Stimulated activated CD8-positive, alpha-beta memory T cell treated with anti-CD3 and anti-CD28 coated beads, Interleukin-15, amount 100 ng/mL, for 1 hour (primary cell): Measurements from ENCODE around the gene GNA14.
"Not testable (repeated sequence)": the region's sequence is repeated elsewhere in the genome, so short reads cannot be mapped to it uniquely, and the experiment has no call there.

ENCODE experiments used
- DNase-seq: peaks from one replicate; pipeline ENCODE4 v3.0.0-alpha.2; 2020; ENCODE audit warnings: low read depth

The GNA14 gene

DNA sequence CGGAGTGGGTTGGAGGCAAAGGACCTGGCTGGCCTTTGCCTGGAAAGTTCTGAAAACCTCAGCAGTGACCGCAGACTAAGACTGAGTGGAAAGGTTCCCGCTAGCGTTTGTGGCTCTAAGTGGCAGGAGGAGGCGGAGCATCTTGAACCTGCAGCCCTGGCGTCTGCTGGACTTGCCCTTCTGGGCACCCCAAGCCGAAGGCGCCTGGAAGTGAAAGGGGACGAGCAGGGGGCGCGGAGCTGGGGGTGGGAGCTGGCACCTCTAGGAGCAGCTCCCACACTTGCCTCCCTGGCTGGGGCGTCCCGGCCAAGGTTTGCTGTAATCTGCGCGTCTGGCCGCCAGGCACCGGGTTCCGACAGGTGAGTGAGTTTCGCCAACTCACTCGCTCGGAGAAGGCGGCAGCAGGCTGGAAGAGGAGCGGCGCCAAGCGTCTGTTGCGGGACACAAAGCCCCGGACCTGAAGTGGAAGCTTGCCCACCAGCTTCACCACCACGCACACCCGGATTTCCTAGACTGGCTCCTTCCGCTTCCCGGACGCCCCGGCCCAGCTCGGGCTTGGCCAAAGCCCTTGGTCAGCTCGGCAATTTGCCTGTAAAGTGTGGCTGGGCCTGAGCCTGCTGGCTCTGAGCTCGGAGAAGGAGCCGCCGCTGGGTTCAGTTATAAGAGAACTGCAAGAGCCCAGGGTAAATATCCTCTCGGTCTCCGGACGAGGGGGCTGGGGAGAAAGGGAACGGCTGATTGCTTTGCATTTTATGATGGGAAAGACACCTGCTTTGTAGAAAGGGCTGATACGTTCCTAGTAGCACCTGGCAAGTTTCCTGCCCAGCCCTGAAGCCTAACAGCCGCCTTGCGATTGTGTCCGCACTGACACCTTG is at the start of gene GNA14:
TSS of gene GNA14 (minus strand) at position 89 of the 875 bp plus-strand sequence. CDS start 529 bp downstream, outside the sequence.
- no peak for DNase-seq

DNA sequence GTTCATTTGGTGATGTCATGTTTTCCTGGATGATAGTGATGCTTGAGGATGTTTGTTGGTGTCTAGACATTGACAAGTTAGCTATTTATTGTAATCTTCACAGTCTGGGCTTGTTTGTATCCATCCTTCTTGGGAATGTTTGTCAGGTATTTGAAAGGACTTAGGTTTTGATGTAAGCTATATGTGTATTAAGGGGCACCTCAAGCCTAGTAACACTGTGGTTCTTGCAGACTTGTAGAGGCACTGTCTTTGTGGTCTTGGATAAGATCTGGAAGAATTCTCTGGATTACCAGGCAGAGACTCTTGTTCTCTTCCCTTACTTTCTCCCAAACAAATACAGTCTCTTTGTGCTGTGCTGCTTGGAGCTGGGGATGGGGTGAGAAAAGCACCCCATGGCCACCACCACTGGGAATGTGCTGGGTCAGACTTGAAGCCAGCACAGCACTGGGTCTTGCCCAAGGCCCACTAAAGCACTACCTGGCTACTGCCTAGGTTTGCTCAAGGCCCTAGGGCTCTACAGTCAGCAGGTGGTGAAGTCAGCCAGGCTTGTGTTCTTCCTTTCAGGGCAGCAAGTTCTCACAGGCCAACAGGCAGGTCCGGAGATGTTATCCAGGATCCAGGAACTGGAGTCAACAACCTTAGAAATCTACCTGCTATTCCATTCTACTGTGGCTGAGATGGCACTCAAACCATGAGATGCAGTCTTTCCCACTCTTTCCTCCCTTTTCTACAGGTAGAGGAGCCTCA is 49.3 kb upstream of the GNA14 start:
- no peak for DNase-seq

DNA sequence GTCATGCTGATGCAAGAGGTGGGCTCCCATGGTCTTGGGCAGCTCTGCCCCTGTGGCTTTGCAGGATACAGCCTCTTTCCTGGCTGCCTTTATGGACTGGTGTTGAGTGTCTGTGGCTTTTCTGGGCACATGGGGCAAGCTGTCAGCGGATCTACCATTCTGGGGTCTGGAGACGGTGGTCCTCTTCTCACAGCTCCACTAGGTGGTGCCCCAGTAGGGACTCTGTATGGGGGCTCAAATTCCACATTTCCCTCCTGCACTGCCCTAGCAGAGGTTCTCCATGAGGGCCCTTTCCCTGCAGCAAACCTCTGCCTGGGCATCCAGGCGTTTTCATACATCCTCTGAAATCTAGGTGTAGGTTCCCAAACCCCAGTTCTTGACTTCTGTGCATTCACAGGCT is 42.6 kb upstream of the GNA14 start:
- DNase-seq: not testable (repeated sequence)

DNA sequence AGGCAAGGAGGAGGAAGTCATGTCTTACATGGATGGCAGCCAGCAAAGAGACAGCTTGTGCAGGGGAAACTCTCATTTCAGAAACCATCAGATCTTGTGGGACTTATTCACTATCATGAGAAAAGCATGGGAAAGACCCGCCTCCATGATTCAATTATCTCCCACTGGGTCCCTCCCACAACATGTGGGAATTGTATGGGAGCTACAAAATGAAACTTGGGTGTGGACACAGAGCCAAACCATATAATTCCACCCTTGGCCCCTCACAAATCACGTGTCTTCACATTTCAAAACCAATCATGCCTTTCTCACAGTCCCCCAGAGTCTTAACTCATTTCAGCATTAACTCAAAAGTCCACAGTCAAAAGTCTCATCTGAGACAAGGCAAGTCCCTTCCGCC is 42.0 kb upstream of the GNA14 start:
- DNase-seq: not testable (repeated sequence)

GRCh38 chr9:77687737-77688136 is 39.6 kb upstream of the GNA14 start:
- DNase-seq: not testable (repeated sequence)

GRCh38 chr9:77680581-77680980 is 32.5 kb upstream of the GNA14 start:
- no peak for DNase-seq

- no peak for DNase-seq
Observed at GRCh38 chr9:77679661-77680368, 31.7 kb upstream of the GNA14 start.

GRCh38 chr9:77679088-77679487 is 31.0 kb upstream of the GNA14 start:
- no peak for DNase-seq

DNA sequence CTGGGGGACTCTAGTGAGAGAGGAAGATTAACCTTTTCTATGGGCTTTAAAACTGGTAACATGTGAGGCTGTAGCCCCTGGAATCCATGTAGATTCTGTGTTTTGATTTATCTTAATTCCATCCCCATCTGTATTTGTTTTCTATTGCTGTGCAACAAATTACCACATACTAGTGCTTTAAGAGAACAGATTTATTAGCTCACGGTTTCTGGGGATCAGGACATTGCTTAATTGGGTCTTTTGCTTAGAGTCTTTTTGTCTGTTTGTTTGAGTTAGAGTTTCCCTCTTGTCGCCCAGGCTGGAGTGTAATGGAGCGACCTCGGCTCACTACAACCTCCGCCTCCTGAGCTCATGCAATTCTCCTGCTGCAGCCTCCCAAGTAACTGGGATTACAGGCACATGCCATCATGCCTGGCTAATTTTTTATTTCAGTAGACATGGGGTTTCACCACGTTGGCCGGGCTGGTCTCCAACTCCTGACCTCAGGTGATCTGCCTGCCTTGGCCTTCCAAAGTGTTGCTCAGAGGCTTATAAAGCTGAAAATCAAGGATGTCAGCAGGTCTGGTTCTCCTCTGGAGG is 29.9 kb upstream of the GNA14 start:
- DNase-seq: no peak

DNA sequence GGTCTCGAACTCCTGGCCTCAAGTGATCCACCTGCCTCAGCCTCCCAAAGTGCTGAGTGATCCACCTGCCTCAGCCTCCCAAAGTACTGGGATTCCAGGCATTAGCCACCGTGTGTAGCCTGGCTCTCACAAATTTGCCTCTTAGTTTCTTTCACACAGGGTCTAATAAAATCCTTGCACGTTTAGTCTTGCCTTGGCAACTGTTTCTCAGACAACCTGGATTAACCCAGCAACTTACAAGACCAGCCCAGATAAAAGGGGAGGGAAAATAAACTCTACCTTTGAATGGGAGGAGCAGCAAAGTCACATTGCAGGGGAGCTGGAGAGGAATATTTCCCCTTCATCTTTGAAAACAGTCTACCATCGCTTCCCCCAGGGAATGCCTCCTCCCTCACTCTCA is 29.3 kb upstream of the GNA14 start:
- no peak for DNase-seq

DNA sequence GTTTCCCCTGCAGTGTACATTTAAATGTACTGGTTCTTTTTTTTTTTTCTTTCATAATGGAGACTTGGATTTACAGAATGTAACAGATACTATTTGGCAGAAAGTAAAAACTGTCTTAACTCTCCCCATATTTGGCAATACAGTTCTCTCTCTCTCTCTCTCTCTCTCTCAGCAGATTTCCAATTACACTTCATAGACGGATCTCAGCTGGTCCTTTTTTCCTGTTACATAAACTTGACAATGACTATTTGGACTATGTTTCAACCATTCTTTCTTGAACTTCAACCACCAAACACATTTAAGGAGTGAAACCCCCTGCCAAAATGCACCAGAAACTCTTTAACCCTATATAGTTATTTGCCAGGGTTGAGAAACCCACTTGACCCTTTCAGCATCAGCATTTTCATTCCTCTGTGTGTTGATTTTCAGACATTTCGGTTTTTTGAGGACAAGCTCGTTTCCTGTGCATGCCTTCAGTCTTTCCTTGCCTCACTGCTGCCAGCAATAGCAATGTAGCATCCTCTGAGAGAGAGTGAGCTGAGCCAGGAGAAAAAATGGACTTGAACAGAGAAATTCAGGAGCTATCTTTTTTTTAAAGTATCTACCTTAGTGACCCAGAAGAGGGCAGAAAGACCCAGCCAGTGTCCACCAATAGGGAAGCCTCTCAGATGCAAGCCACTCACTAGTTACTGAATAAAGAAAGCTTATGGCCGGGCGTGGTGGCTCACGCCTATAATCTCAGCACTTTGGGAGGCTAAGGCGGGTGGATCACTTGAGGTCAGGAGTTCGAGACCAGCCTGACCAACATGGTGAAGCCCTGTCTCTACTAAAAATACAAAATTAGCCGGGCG is 26.0 kb upstream of the GNA14 start:
- DNase-seq: no peak

DNA sequence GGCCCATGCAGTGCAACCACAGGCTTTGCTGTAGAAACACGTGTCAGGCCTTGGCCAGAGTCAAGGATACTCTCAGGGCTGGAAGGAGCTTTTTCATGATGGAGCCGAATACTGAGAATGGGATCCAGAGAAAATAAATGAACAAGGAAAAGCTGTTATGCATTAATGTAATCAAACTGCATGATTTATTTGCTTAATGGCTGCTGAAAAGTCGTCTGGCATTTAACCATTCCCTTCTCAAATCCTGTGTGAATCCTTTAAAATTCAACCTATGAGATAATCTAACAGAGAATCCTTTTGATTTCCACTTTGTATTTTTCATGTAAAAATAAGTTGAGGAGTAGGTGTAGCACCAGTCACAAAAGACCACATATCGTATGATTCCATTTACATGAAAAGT is 24.1 kb upstream of the GNA14 start:
- no peak for DNase-seq

DNA sequence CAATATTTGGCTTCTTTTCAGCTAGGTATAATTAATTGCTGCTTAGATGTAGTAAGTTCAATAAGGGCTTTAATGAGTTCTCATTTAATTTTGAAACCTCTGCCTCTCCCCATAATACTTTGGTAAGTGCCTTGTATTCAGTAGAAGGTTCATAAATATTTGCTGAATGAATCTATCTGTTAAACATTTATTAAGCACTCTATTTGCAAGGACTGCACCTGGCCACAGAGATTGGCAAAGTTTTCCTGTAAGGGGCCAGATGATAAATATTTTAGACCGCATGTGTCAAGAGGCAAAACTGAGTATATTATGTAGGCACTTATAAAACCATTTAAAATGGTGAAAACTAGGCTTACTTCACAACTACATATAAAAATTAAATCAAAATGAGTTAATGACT is 19.0 kb upstream of the GNA14 start:
- no peak for DNase-seq

- DNase-seq: no peak
Observed at GRCh38 chr9:77663754-77664153, 15.6 kb upstream of the GNA14 start.

- no peak for DNase-seq
Observed at GRCh38 chr9:77661566-77662085, 13.5 kb upstream of the GNA14 start.

DNA sequence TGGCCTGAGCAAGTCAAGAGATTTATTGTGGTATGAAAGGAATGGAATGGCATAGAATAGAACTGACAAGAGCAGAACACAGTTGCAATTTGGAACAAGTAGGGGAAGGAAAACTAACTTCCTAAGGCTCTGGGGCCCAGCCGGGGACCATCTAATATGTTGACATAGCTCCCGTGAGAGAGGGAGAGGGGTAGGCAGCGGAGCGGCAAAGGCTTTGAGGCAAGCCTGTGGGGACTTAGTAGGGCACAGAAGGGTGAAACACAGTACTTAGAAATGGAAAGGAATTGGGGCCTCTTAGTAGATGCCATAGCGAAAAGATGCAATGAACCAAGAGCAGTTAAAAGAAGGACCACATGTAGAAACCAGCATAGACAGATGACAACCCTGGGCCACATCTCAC is 11.8 kb upstream of the GNA14 start:
- no peak for DNase-seq

GRCh38 chr9:77651203-77651602 is 3.1 kb upstream of the GNA14 start:
- no peak for DNase-seq

GRCh38 chr9:77649109-77649812 is 1.1 kb upstream of the GNA14 start:
- no peak for DNase-seq

- DNase-seq: no peak
Observed at GRCh38 chr9:77647267-77648233, 572 bp downstream of the GNA14 start.
